MM.1S (cell line): Measurements from ENCODE around the gene DBNL.
A peak's percentile ranks its signal among the peaks of the same experiment; 100 is the strongest.

Source experiments
- DNase-seq: peaks from one replicate; pipeline ENCODE4 v3.0.0-alpha.2; 2015
- H2AFZ ChIP-seq: fragments of 300-600 bp; sonication (generic); 2 replicates; pipeline ENCODE4 v1.6.0; 2016; ENCODE audit warnings: antibody characterized with exemption, low read length
- H3F3A ChIP-seq: fragments of 300-600 bp; sonication (generic); 2 replicates; pipeline ENCODE4 v1.6.1; 2016; ENCODE audit warnings: mild to moderate bottlenecking, antibody characterized with exemption, low read length, moderate library complexity, mixed read lengths; ENCODE audit not compliant: insufficient read depth
- H3K27ac ChIP-seq: fragments of 300-600 bp; sonication (generic); 2 replicates; pipeline ENCODE4 v1.5.1; 2016; ENCODE audit warnings: mild to moderate bottlenecking, low read length
- H3K27me3 ChIP-seq: fragments of 300-600 bp; sonication (generic); replicated peaks from 2 replicates; pipeline ENCODE4 v1.6.0; 2016; ENCODE audit warnings: low read length; ENCODE audit not compliant: insufficient read depth
- H3K36me3 ChIP-seq: fragments of 300-600 bp; sonication (generic); replicated peaks from 2 replicates; pipeline ENCODE4 v1.6.1; 2016; ENCODE audit warnings: mild to moderate bottlenecking, low read length, mixed read lengths; ENCODE audit not compliant: insufficient read depth
- H3K4me1 ChIP-seq: fragments of 300-600 bp; sonication (generic); 2 replicates; pipeline ENCODE4 v1.6.1; 2016; ENCODE audit warnings: low read length, mixed read lengths
- H3K4me2 ChIP-seq: fragments of 300-600 bp; sonication (generic); 2 replicates; pipeline ENCODE4 v1.6.0; 2016; ENCODE audit warnings: low read depth, low read length
- H3K4me3 ChIP-seq: fragments of 300-600 bp; sonication (generic); 2 replicates; pipeline ENCODE4 v1.5.1; 2016; ENCODE audit warnings: low read length, mixed read lengths
- H3K79me2 ChIP-seq: fragments of 300-600 bp; sonication (generic); 2 replicates; pipeline ENCODE4 v1.6.1; 2016; ENCODE audit warnings: mixed run types, low read length, mixed read lengths
- H3K9ac ChIP-seq: fragments of 300-600 bp; sonication (generic); 2 replicates; pipeline ENCODE4 v1.6.1; 2016; ENCODE audit warnings: low read length, mixed read lengths
- H3K9me2 ChIP-seq: fragments of 300-600 bp; sonication (generic); replicated peaks from 2 replicates; pipeline ENCODE4 v1.6.1; 2016; ENCODE audit warnings: mild to moderate bottlenecking, low read length, mixed read lengths; ENCODE audit not compliant: insufficient read depth
- H3K9me3 ChIP-seq: fragments of 300-600 bp; sonication (generic); replicated peaks from 2 replicates; pipeline ENCODE4 v1.6.1; 2016; ENCODE audit warnings: mild to moderate bottlenecking, low read length, mixed read lengths; ENCODE audit not compliant: insufficient read depth
- H4K20me1 ChIP-seq: fragments of 300-600 bp; sonication (generic); 2 replicates; pipeline ENCODE4 v1.6.1; 2016; ENCODE audit warnings: mild to moderate bottlenecking, low read length, moderate library complexity, mixed read lengths; ENCODE audit not compliant: insufficient read depth
- CTCF ChIP-seq: fragments of 300-600 bp; sonication (generic); IDR thresholded peaks from 2 replicates; pipeline ENCODE4 v1.5.1; 2016; ENCODE audit warnings: antibody characterized with exemption, low read length, mixed read lengths
- EZH2 ChIP-seq: fragments of 300-600 bp; sonication (generic); optimal IDR thresholded peaks from 2 replicates; pipeline ENCODE3; 2017; ENCODE audit warnings: low read depth, mild to moderate bottlenecking, antibody characterized with exemption, low read length, mixed read lengths
- EZH2phosphoT487 ChIP-seq: fragments of 300-600 bp; sonication (generic); IDR thresholded peaks from 2 replicates; pipeline ENCODE4 v1.6.1; 2018; ENCODE audit warnings: antibody characterized with exemption, low read length

The DBNL gene

GRCh38 chr7:44081266-44081748 is 36.8 kb downstream of the DBNL start:
- DNase-seq = peak; percentile 25
- no peak overlapping the region for H3K27ac ChIP-seq

GRCh38 chr7:44082541-44083207 is 38.2 kb downstream of the DBNL start:
- peaks cover 9% of the 10 kb centered on the region for H3F3A ChIP-seq
- no peaks in the 10 kb centered on the region for H3K9me2 ChIP-seq
- H3K4me1 ChIP-seq = no peaks in the 10 kb centered on the region
- no peaks in the 10 kb centered on the region for H3K36me3 ChIP-seq
- no peaks in the 10 kb centered on the region for H3K9me3 ChIP-seq
- H3K4me2 ChIP-seq = peak overlapping the region; percentile 83
- TF ChIP-seq CTCF (no peak), EZH2 (no peak), EZH2phosphoT487 (no peak)
- peak overlapping the region; percentile 36; the same call in 1 of the 2 replicates for H3K27ac ChIP-seq
- 0 out of 2 replicates have a peak, but pooled peaks cover 4% of the 10 kb centered on the region for H3K27me3 ChIP-seq
- H3K9ac ChIP-seq = peak overlapping the region; percentile 65
- H4K20me1 ChIP-seq = no peaks in the 10 kb centered on the region
- H3K4me3 ChIP-seq = peak overlapping the region; percentile 65
- H2AFZ ChIP-seq = peak overlapping the region; percentile 84
- peaks cover 9% of the 10 kb centered on the region; the same call in 1 of the 2 replicates for H3K79me2 ChIP-seq
- peak; percentile 99 for DNase-seq

More at GRCh38 chr7:44081266-44081748, 36.8 kb downstream of the DBNL start:
- no peaks in the 10 kb centered on the region for H3K9me3 ChIP-seq
- no peak overlapping the region for H2AFZ ChIP-seq
- H3K27me3 ChIP-seq = 0 out of 2 replicates have a peak, but pooled peaks cover 4% of the 10 kb centered on the region
- TF ChIP-seq EZH2phosphoT487 (no peak), EZH2 (no peak), CTCF (no peak)
- no peaks in the 10 kb centered on the region for H4K20me1 ChIP-seq
- H3K36me3 ChIP-seq = no peaks in the 10 kb centered on the region
- no peaks in the 10 kb centered on the region for H3K9me2 ChIP-seq
- peaks cover 9% of the 10 kb centered on the region for H3F3A ChIP-seq
- H3K4me3 ChIP-seq = peak overlapping the region; percentile 96; the same call in 1 of the 2 replicates
- H3K4me2 ChIP-seq = peak overlapping the region; percentile 91; the same call in 1 of the 2 replicates
- peak overlapping the region; percentile 92; the same call in 1 of the 2 replicates for H3K9ac ChIP-seq
- H3K4me1 ChIP-seq = no peaks in the 10 kb centered on the region
- peaks cover 9% of the 10 kb centered on the region; the same call in 1 of the 2 replicates for H3K79me2 ChIP-seq

GRCh38 chr7:44083796-44084195 is 39.3 kb downstream of the DBNL start:
- DNase-seq = no peak
- no peaks in the 10 kb centered on the region for H4K20me1 ChIP-seq
- TF ChIP-seq EZH2phosphoT487 (no peak), CTCF (no peak), EZH2 (no peak)
- H3K9ac ChIP-seq = no peak overlapping the region
- no peaks in the 10 kb centered on the region for H3K9me2 ChIP-seq
- no peak overlapping the region for H2AFZ ChIP-seq
- H3F3A ChIP-seq = peaks cover 9% of the 10 kb centered on the region
- H3K9me3 ChIP-seq = no peaks in the 10 kb centered on the region
- H3K36me3 ChIP-seq = no peaks in the 10 kb centered on the region
- no peak overlapping the region for H3K27ac ChIP-seq
- no peak overlapping the region for H3K4me3 ChIP-seq
- H3K79me2 ChIP-seq = peaks cover 9% of the 10 kb centered on the region; the same call in 1 of the 2 replicates
- H3K4me1 ChIP-seq = no peaks in the 10 kb centered on the region
- H3K4me2 ChIP-seq = no peak overlapping the region
- H3K27me3 ChIP-seq = 0 out of 2 replicates have a peak, but pooled peaks cover 4% of the 10 kb centered on the region
